ENCODE data around the gene GPR156. TPM values are rescaled to one million over a fixed set of nuclear protein-coding genes. Genes with fewer than 3 reads are reported as not detected.

Gene GPR156
- total RNA-seq (2022; extraction: Qiagen RNA extraction; ENCODE audit: low read depth): 0.34 to 0.47 TPM (median 0.34 TPM) in 5 replicates

DNA sequence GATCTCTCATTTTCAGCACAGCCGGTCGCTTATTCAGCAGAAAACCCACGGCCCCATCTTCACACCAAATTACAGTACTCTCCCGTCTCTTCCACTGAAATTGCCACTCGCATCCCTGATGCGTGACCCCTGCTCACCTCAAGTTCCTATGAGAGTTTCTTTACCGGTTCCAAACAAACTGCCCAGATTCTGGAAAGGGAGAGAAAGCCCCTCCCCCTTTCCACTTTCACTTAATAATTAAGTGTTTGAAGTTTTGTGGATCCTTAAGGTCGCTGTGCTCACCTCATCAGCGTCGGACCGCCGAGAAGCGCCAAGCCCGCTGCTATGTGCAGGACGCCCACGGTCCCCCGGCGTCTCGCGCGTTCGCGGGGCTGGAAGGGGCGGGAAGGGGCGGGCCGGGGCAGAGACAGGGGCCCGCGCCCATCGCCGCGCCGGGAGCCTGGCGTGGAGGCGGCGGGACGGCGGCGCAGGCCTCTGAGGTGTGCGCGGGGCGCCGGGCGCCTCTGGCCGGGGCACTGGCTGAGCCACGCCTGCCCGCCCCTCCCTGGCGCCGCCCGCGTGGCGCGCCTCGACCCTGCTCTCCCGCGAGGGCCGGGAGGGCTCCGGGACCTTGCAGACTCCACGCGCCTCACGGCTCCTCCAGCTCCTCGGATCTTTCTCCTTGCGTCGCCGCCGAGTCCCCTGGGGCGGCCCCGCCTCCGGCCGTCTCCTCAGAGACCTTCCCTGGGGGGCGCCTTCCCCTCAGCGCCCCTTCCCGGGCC lies at the start of gene GPR156:
Gene GPR156, minus strand, starts transcription at position 476 of the 761 bp plus-strand sequence. CDS start 41,124 bp downstream, outside the sequence.

Other genes with a start within 250 kb of the GPR156 start
- gene GSK3B, start 190.8 kb downstream of the GPR156 start, total RNA-seq (2022; extraction: Qiagen RNA extraction; ENCODE audit: low read depth): 24.6 to 33.6 TPM (median 28.8 TPM) in 5 replicates
- 6.7 to 17.8 TPM (median 14.4 TPM) in 5 replicates for gene LRRC58, start 64.1 kb upstream of the GPR156 start, total RNA-seq (2022; extraction: Qiagen RNA extraction; ENCODE audit: low read depth)
- 40.6 to 76.2 TPM (median 67.2 TPM) in 5 replicates for gene FSTL1, start 165.8 kb upstream of the GPR156 start, total RNA-seq (2022; extraction: Qiagen RNA extraction; ENCODE audit: low read depth)